ENCODE results near the gene TMSB15C.
A peak's percentile ranks its signal among the peaks of the same experiment; 100 is the strongest.

TMSB15C gene

GRCh38 chrX:104108955-104109354, 32.9 kb upstream of the TMSB15C start:
- no peak overlapping the region for H3K4me3 ChIP-seq (ENCODE audit: low read depth, low read length)
- TF ChIP-seq, protein P1, sequence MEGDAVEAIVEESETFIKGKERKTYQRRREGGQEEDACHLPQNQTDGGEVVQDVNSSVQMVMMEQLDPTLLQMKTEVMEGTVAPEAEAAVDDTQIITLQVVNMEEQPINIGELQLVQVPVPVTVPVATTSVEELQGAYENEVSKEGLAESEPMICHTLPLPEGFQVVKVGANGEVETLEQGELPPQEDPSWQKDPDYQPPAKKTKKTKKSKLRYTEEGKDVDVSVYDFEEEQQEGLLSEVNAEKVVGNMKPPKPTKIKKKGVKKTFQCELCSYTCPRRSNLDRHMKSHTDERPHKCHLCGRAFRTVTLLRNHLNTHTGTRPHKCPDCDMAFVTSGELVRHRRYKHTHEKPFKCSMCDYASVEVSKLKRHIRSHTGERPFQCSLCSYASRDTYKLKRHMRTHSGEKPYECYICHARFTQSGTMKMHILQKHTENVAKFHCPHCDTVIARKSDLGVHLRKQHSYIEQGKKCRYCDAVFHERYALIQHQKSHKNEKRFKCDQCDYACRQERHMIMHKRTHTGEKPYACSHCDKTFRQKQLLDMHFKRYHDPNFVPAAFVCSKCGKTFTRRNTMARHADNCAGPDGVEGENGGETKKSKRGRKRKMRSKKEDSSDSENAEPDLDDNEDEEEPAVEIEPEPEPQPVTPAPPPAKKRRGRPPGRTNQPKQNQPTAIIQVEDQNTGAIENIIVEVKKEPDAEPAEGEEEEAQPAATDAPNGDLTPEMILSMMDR (IDR thresholded peaks at IDR 0.05; ENCODE audit: insufficient read depth, low read depth, low read length, missing control alignments), result no peak
- no peak for DNase-seq (ENCODE audit: low read depth)

GRCh38 chrX:104105330-104106262, 29.6 kb upstream of the TMSB15C start:
- no peak overlapping the region for H3K4me3 ChIP-seq (ENCODE audit: low read depth, low read length)
- no peak for DNase-seq (ENCODE audit: low read depth)
- TF ChIP-seq, protein P1 (IDR thresholded peaks at IDR 0.05; ENCODE audit: insufficient read depth, low read depth, low read length, missing control alignments), result no peak

DNA sequence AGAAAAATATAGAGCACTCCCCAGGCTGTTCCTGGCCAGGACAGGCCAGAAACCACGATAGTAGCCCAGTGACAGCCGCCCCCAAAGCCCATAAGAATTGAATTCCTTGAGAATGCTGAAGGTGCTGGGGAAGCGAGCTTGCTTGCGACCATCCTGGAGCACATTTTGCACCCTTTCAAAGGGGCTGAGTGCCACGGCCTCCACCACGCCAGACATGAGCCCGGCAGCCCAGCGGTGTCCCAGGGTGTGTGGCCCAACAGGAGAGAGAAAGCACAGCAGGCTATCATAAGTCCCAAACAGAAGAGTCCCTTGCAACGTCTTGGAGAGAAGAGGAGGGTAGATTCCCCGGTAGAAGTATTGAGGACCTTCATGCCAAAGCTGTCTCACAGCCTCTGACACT, 28.6 kb upstream of the TMSB15C start:
- TF ChIP-seq, protein P1 (IDR thresholded peaks at IDR 0.05; ENCODE audit: insufficient read depth, low read depth, low read length, missing control alignments), result no peak
- no peak overlapping the region for H3K4me3 ChIP-seq (ENCODE audit: low read depth, low read length)
- no peak for DNase-seq (ENCODE audit: low read depth)

DNA sequence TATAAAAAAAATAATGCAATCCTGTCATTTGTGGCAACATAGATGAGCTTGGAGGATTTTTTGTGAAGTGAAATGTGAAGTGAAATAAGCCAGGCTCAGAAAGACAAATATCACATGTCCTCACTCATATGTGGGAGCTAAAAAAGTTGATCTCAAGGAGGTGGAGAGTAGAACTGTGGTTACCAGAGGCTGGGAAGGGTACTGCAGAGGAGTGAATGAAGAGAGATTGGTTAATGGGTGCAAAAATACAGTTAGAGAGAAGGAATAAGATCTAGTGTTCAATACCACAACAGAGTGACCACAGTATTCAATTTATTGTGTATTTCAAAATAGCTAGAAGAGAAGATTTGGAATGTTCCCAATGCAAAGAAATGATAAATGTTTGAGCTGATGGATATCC, 22.9 kb upstream of the TMSB15C start:
- no peak for DNase-seq (ENCODE audit: low read depth)
- TF ChIP-seq, protein P1 (IDR thresholded peaks at IDR 0.05; ENCODE audit: insufficient read depth, low read depth, low read length, missing control alignments), result no peak
- no peak overlapping the region for H3K4me3 ChIP-seq (ENCODE audit: low read depth, low read length)

DNA sequence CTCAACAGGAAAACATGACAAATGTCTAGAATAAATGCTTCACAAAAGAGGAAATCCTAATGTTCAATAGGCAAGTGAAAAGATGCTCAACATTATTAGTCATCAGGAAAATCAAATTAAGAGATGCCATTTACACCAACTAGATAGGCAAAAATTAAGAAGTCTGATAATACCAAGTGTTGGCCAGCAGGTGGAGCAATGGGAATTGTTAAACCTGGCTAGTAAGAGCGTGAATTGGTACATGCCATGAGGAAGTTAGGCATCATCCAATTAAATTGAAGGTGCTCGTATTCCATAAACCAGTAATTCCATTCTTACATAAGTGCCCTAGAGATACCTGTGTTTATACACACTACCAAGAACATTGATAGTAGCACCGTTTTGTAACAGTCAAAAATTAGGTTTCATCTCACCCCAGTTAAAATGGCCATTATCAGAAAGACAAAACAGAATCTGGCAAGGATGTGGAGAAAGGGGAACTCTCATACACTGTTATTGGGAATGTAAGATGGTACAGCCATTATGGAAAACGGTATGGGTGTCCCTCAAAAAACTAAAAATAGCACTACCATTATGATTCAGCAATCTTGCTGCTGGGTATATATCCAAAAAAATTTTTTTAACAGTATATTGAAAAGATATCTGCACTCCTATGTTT, 22.2 kb upstream of the TMSB15C start:
- TF ChIP-seq, protein P1 (IDR thresholded peaks at IDR 0.05; ENCODE audit: insufficient read depth, low read depth, low read length, missing control alignments), result peak; percentile 44
- no peak overlapping the region for H3K4me3 ChIP-seq (ENCODE audit: low read depth, low read length)
- peak; percentile 79 for DNase-seq (ENCODE audit: low read depth)

GRCh38 chrX:104085919-104086318, 9.9 kb upstream of the TMSB15C start:
- H3K4me3 ChIP-seq (ENCODE audit: low read depth, low read length), result no peak overlapping the region
- TF ChIP-seq, protein P1 (IDR thresholded peaks at IDR 0.05; ENCODE audit: insufficient read depth, low read depth, low read length, missing control alignments), result no peak
- no peak for DNase-seq (ENCODE audit: low read depth)

All from GM12865 (cell line).